Effector memory CD8-positive, alpha-beta T cell (primary cell): ENCODE measurements around the gene PRKD1.

Experiments
- ATAC-seq: fragments of 150-1000 bp; cut with Tn5 transposase; replicated peaks from 2 replicates; pipeline ENCODE4 v1.10.0; 2021; ENCODE audit warnings: mild to moderate bottlenecking, moderate library complexity
- DNase-seq, 3 experiments: peaks; one replicate each; pipeline ENCODE4 v3.0.0; 2021
- H3K27ac Mint-ChIP-seq, 2 donors: one replicate each; pipeline ENCODE4 v1.8.0; 2022; ENCODE audit warnings: mild to moderate bottlenecking in 2 of 2, mixed read lengths in 2 of 2, moderate library complexity in 2 of 2
- H3K27me3 Mint-ChIP-seq, 2 donors: one replicate each; pipeline ENCODE4 v1.8.0; 2022; ENCODE audit warnings: mixed read lengths in 2 of 2
- H3K36me3 Mint-ChIP-seq: one replicate; pipeline ENCODE4 v1.8.0; 2022; ENCODE audit warnings: mild to moderate bottlenecking, moderate library complexity, mixed read lengths; ENCODE audit not compliant: insufficient read depth
- H3K4me1 Mint-ChIP-seq, 2 donors: one replicate each; pipeline ENCODE4 v1.8.0; 2022; ENCODE audit warnings: low read depth in 2 of 2, mixed read lengths in 2 of 2
- H3K4me3 Mint-ChIP-seq, 2 donors: one replicate each; pipeline ENCODE4 v1.8.0; 2022; ENCODE audit warnings: mild to moderate bottlenecking in 2 of 2, mixed read lengths in 2 of 2, moderate library complexity in 2 of 2
- H3K9me3 Mint-ChIP-seq, 2 donors: one replicate each; pipeline ENCODE4 v1.8.0; 2022; ENCODE audit warnings: mixed read lengths in 2 of 2

PRKD1 gene

GRCh38 chr14:29601616-29602015, 326.0 kb downstream of the PRKD1 start:
- ATAC-seq (no peak), DNase-seq (no peak)
- H3K9me3 Mint-ChIP-seq = peaks cover 7 to 26% of the 10 kb centered on the region in 2 donors
- no peaks in the 10 kb centered on the region for H3K27me3 Mint-ChIP-seq
- no peak overlapping the region for H3K4me3 Mint-ChIP-seq
- no peak overlapping the region for H3K27ac Mint-ChIP-seq
- H3K4me1 Mint-ChIP-seq = no peaks in the 10 kb centered on the region
- H3K36me3 Mint-ChIP-seq = no peaks in the 10 kb centered on the region

- H3K4me3 Mint-ChIP-seq = no peak overlapping the region
- no peaks in the 10 kb centered on the region for H3K27me3 Mint-ChIP-seq
- H3K27ac Mint-ChIP-seq = no peak overlapping the region
- no peaks in the 10 kb centered on the region for H3K4me1 Mint-ChIP-seq
- no peak for ATAC-seq
- H3K36me3 Mint-ChIP-seq = no peaks in the 10 kb centered on the region
- DNase-seq = no peak
- peaks cover 10 to 15% of the 10 kb centered on the region in 2 donors for H3K9me3 Mint-ChIP-seq
Measured at GRCh38 chr14:29587761-29588470, 339.7 kb downstream of the PRKD1 start.

- ATAC-seq (no peak), DNase-seq (no peak)
- Mint-ChIP-seq H3K27ac (no peak overlapping the region), H3K36me3 (no peaks in the 10 kb centered on the region), H3K9me3 (peaks cover 15 to 24% of the 10 kb centered on the region in 2 donors), H3K4me3 (no peak overlapping the region), H3K4me1 (no peaks in the 10 kb centered on the region), H3K27me3 (no peaks in the 10 kb centered on the region)
Measured at GRCh38 chr14:29587046-29587445, 340.6 kb downstream of the PRKD1 start.

- ATAC-seq (no peak), DNase-seq (no peak)
- H3K27me3 Mint-ChIP-seq = no peaks in the 10 kb centered on the region
- H3K36me3 Mint-ChIP-seq = no peaks in the 10 kb centered on the region
- H3K4me3 Mint-ChIP-seq = no peak overlapping the region
- no peak overlapping the region for H3K27ac Mint-ChIP-seq
- H3K4me1 Mint-ChIP-seq = no peaks in the 10 kb centered on the region
- H3K9me3 Mint-ChIP-seq = peaks cover 15 to 26% of the 10 kb centered on the region in 2 donors
Measured at GRCh38 chr14:29584992-29585391, 342.7 kb downstream of the PRKD1 start.

- no peaks in the 10 kb centered on the region for H3K4me1 Mint-ChIP-seq
- no peak overlapping the region for H3K4me3 Mint-ChIP-seq
- no peaks in the 10 kb centered on the region for H3K27me3 Mint-ChIP-seq
- no peaks in the 10 kb centered on the region for H3K36me3 Mint-ChIP-seq
- ATAC-seq (no peak), DNase-seq (no peak)
- H3K27ac Mint-ChIP-seq = no peak overlapping the region
- H3K9me3 Mint-ChIP-seq = peaks cover 10 to 26% of the 10 kb centered on the region in 2 donors
Measured at GRCh38 chr14:29580763-29581162, 346.9 kb downstream of the PRKD1 start.

- Mint-ChIP-seq H3K9me3 (peaks cover 6 to 21% of the 10 kb centered on the region in 2 donors), H3K36me3 (no peaks in the 10 kb centered on the region), H3K4me3 (no peak overlapping the region), H3K27me3 (no peaks in the 10 kb centered on the region), H3K4me1 (no peaks in the 10 kb centered on the region), H3K27ac (no peak overlapping the region)
- ATAC-seq = no peak
- DNase-seq = no peak
Measured at GRCh38 chr14:29579838-29580237, 347.8 kb downstream of the PRKD1 start.

- Mint-ChIP-seq H3K27ac (no peak overlapping the region), H3K27me3 (no peaks in the 10 kb centered on the region), H3K4me1 (no peaks in the 10 kb centered on the region), H3K4me3 (no peak overlapping the region), H3K9me3 (peaks cover 2 to 12% of the 10 kb centered on the region in 2 donors), H3K36me3 (no peaks in the 10 kb centered on the region)
- DNase-seq (no peak), ATAC-seq (no peak)
Measured at GRCh38 chr14:29576927-29577326, 350.7 kb downstream of the PRKD1 start.

GRCh38 chr14:29569194-29569593, 358.5 kb downstream of the PRKD1 start:
- Mint-ChIP-seq H3K9me3 (peaks cover 3 to 30% of the 10 kb centered on the region in 2 donors), H3K27ac (no peak overlapping the region), H3K27me3 (no peaks in the 10 kb centered on the region), H3K4me3 (no peak overlapping the region), H3K4me1 (no peaks in the 10 kb centered on the region), H3K36me3 (no peaks in the 10 kb centered on the region)
- no peak for DNase-seq
- ATAC-seq = no peak

- no peak overlapping the region for H3K4me3 Mint-ChIP-seq
- H3K27me3 Mint-ChIP-seq = no peaks in the 10 kb centered on the region
- H3K27ac Mint-ChIP-seq = no peak overlapping the region
- DNase-seq (no peak), ATAC-seq (no peak)
- no peaks in the 10 kb centered on the region for H3K4me1 Mint-ChIP-seq
- H3K36me3 Mint-ChIP-seq = no peaks in the 10 kb centered on the region
- peaks cover 3 to 18% of the 10 kb centered on the region in 2 donors for H3K9me3 Mint-ChIP-seq
Measured at GRCh38 chr14:29566194-29566593, 361.5 kb downstream of the PRKD1 start.

- Mint-ChIP-seq H3K9me3 (peaks cover 0 to 5% of the 10 kb centered on the region in 2 donors), H3K36me3 (peaks cover 2% of the 10 kb centered on the region), H3K27ac (no peak overlapping the region), H3K4me3 (no peak overlapping the region), H3K27me3 (no peaks in the 10 kb centered on the region), H3K4me1 (no peaks in the 10 kb centered on the region)
- no peak for DNase-seq
- ATAC-seq = no peak
Measured at GRCh38 chr14:29558516-29558915, 369.1 kb downstream of the PRKD1 start.

- Mint-ChIP-seq H3K27me3 (no peaks in the 10 kb centered on the region), H3K4me1 (no peaks in the 10 kb centered on the region), H3K36me3 (peaks cover 2% of the 10 kb centered on the region), H3K27ac (no peak overlapping the region), H3K4me3 (no peak overlapping the region), H3K9me3 (peaks cover 0 to 10% of the 10 kb centered on the region in 2 donors)
- no peak for ATAC-seq
- DNase-seq = no peak
Measured at GRCh38 chr14:29554335-29554734, 373.3 kb downstream of the PRKD1 start.

- DNase-seq (no peak), ATAC-seq (no peak)
- H3K9me3 Mint-ChIP-seq = peaks cover 0 to 8% of the 10 kb centered on the region in 2 donors
- no peak overlapping the region for H3K27ac Mint-ChIP-seq
- H3K27me3 Mint-ChIP-seq = no peaks in the 10 kb centered on the region
- H3K4me1 Mint-ChIP-seq = no peaks in the 10 kb centered on the region
- no peak overlapping the region for H3K4me3 Mint-ChIP-seq
- peaks cover 2% of the 10 kb centered on the region for H3K36me3 Mint-ChIP-seq
Measured at GRCh38 chr14:29553427-29553826, 374.2 kb downstream of the PRKD1 start.

GRCh38 chr14:29548948-29549370, 378.7 kb downstream of the PRKD1 start:
- no peak for ATAC-seq
- Mint-ChIP-seq H3K36me3 (no peaks in the 10 kb centered on the region), H3K27me3 (no peaks in the 10 kb centered on the region)

GRCh38 chr14:29545714-29546113, 381.9 kb downstream of the PRKD1 start:
- DNase-seq (no peak), ATAC-seq (no peak)
- Mint-ChIP-seq H3K27ac (no peak overlapping the region), H3K36me3 (no peaks in the 10 kb centered on the region), H3K9me3 (peaks cover 2 to 7% of the 10 kb centered on the region in 2 donors), H3K4me3 (no peak overlapping the region), H3K27me3 (no peaks in the 10 kb centered on the region), H3K4me1 (no peaks in the 10 kb centered on the region)

More at GRCh38 chr14:29548948-29549370, 378.7 kb downstream of the PRKD1 start:
- DNase-seq = no peak
- Mint-ChIP-seq H3K4me1 (no peaks in the 10 kb centered on the region), H3K9me3 (peaks cover 0 to 5% of the 10 kb centered on the region in 2 donors), H3K4me3 (no peak overlapping the region), H3K27ac (no peak overlapping the region)
